K562 (cell line): ENCODE results near the gene NIPAL1. TPM values are rescaled to one million over a fixed set of nuclear protein-coding genes. Genes with fewer than 3 reads are reported as not detected.

Source experiments
- E2F6 ChIP-seq, 2 experiments: IDR thresholded peaks; 2 replicates each; pipeline ENCODE4 v1.6.1; 2011; ENCODE audit warnings: borderline replicate concordance in 1 of 2, control low read depth in 1 of 2, low read depth in 1 of 2, low read length in 1 of 2, mild to moderate bottlenecking in 1 of 2, mixed read lengths in 1 of 2, moderate library complexity in 1 of 2; ENCODE audit not compliant: insufficient read depth in 1 of 2, insufficient read length in 1 of 2, poor library complexity in 1 of 2, severe bottlenecking in 1 of 2; ENCODE audit errors: extremely low read depth in 1 of 2
- EGR1 ChIP-seq: fragments of 450-650 bp; conservative IDR thresholded peaks from 2 replicates; pipeline ENCODE4 v1.6.1; 2017; ENCODE audit warnings: mild to moderate bottlenecking
- HDAC1 ChIP-seq, 2 experiments: fragments of 450-650 bp; IDR thresholded peaks; 2 replicates each; pipeline ENCODE4 v1.6.1; 2016 to 2017; ENCODE audit warnings: inconsistent platforms in 1 of 2, mild to moderate bottlenecking in 1 of 2, moderate library complexity in 1 of 2
- HMGN3 ChIP-seq: IDR thresholded peaks from 2 replicates; pipeline ENCODE4 v1.6.1; 2011; ENCODE audit warnings: borderline replicate concordance, low read depth, mild to moderate bottlenecking, mixed read lengths, low read length; ENCODE audit not compliant: insufficient read length; ENCODE audit errors: extremely low read depth
- HNRNPL ChIP-seq: fragments of 200-400 bp; formaldehyde crosslinking; IDR thresholded peaks from 2 replicates; pipeline ENCODE4 v1.6.1; 2017; ENCODE audit warnings: low read depth, mild to moderate bottlenecking, low read length
- KDM4B ChIP-seq, 2 experiments: fragments of 450-650 bp in 1 of 2; sonication (generic) in 1 of 2; IDR thresholded peaks; 2 replicates each; pipeline ENCODE4 v1.6.1; 2016 to 2017; ENCODE audit warnings: borderline replicate concordance in 2 of 2, antibody characterized with exemption in 1 of 2, low read depth in 1 of 2, mild to moderate bottlenecking in 1 of 2
- MAFK ChIP-seq: IDR thresholded peaks from 2 replicates; pipeline ENCODE4 v1.6.1; 2011; ENCODE audit warnings: low read length, improper control_type of control experiment
- MBD2 ChIP-seq: sonication (generic); IDR thresholded peaks from 2 replicates; pipeline ENCODE4 v1.6.1; 2016; ENCODE audit warnings: low read depth, borderline replicate concordance
- MGA ChIP-seq: fragments of 450-650 bp; IDR thresholded peaks from 2 replicates; pipeline ENCODE4 v1.6.1; 2016; ENCODE audit warnings: mild to moderate bottlenecking, moderate library complexity
- PPARD ChIP-seq: fragments of 250-450 bp; sonication (Bioruptor Pico); IDR thresholded peaks from 2 replicates; pipeline ENCODE4 v1.8.0; 2022; ENCODE audit warnings: inconsistent platforms, mild to moderate bottlenecking, moderate library complexity
- PYGO2 ChIP-seq: fragments of 450-650 bp; IDR thresholded peaks from 2 replicates; pipeline ENCODE4 v1.6.1; 2016; ENCODE audit warnings: mild to moderate bottlenecking, missing genetic modification characterization, moderate library complexity, missing compliant biosample characterization
- SLC30A9 ChIP-seq: fragments of 250-450 bp; sonication (Bioruptor Pico); IDR thresholded peaks from 2 replicates; pipeline ENCODE4 v1.8.0; 2022; ENCODE audit warnings: mild to moderate bottlenecking, moderate library complexity
- TCF3 ChIP-seq: sonication (generic); formaldehyde crosslinking; IDR thresholded peaks from 2 replicates; pipeline ENCODE4 v1.4.0; 2020; ENCODE audit warnings: mild to moderate bottlenecking, missing genetic modification reagents
- ZNF583 ChIP-seq: fragments of 250-450 bp; sonication (Bioruptor Pico); IDR thresholded peaks from 2 replicates; pipeline ENCODE4 v1.4.0; 2020
- polyA plus RNA-seq, 8 experiments: library from polyadenylated mRNA; depleted of rRNA in 4 of 8; stranded (reverse) in 5 of 8; unstranded in 3 of 8; fragments of >200 nt; fragmentation: Nextera tagmentation in 2 of 8; fragmentation: Illumina TruSeq in 1 of 8; extraction: Ambion mirVana in 2 of 8; extraction: Trizol in 1 of 8; gene quantifications; 2 replicates each; pipeline versions ENCODE4 v1.2.1 to v1.2.3, GENCODE V29; 2011 to 2014; ENCODE audit warnings: inconsistent platforms in 1 of 8, missing spikeins in 1 of 8
- total RNA-seq, 7 experiments: library from RNA; depleted of rRNA in 6 of 7; stranded (reverse); fragments of >200 nt in 6 of 7; fragmentation: Illumina TruSeq in 2 of 7; extraction: Trizol in 2 of 7; gene quantifications; 2 replicates each; pipeline versions ENCODE4 v1.2.1 to v1.2.3, GENCODE V29; 2011 to 2021; ENCODE audit warnings: low replicate concordance in 1 of 7

NIPAL1 gene
- total and polyA plus RNA-seq, 9 of the 15 experiments (the other 6 are each of a cell fraction or from before 2014, with no cell fraction given): 0.03 to 0.43 (median 0.25) TPM

- TF ChIP-seq MGA (peak; percentile 45), PYGO2 (tag) (no peak), TCF3 (no peak), MAFK (no peak), EGR1 (0 out of 2 replicates have a peak, but pooled peaks have one; percentile 17), MBD2 (no peak), ZNF583 (peak; percentile 47; the same call in 1 of the 2 replicates), E2F6 (IDR thresholded peaks at IDR 0.05; ENCODE audit: borderline replicate concordance in 1 of 2, extremely low read depth in 1 of 2, insufficient read depth in 1 of 2, insufficient read length in 1 of 2, low read depth in 1 of 2, low read length in 1 of 2, poor library complexity in 1 of 2, severe bottlenecking in 1 of 2) (peak in 1 of 2 experiments; percentile 72), HDAC1 (IDR thresholded peaks at IDR 0.05) (no peak), PPARD (CRISPR knock-in tag) (no peak), SLC30A9 (CRISPR knock-in tag) (no peak), KDM4B (IDR thresholded peaks at IDR 0.05; ENCODE audit: borderline replicate concordance in 2 of 2, low read depth in 1 of 2) (no peak), HNRNPL (0 out of 2 replicates have a peak, but pooled peaks have one; percentile 31), HMGN3 (peak; percentile 41)
Observed at GRCh38 chr4:48016141-48017107, at the start of gene NIPAL1, which contains the start of gene CNGA1 (continued).
